Panc1 (cell line): ENCODE data around the gene ADAMTS7.

Experiments used
- CTCF ChIP-seq: fragments of 450-650 bp; IDR thresholded peaks from 2 replicates; pipeline ENCODE4 v1.5.1; 2017; ENCODE audit warnings: mild to moderate bottlenecking
- POLR2AphosphoS5 ChIP-seq: IDR thresholded peaks from 2 replicates; pipeline ENCODE4 v1.6.1; 2012; ENCODE audit warnings: mild to moderate bottlenecking, low read depth, low read length, moderate library complexity
- SIN3A ChIP-seq: IDR thresholded peaks from 2 replicates; pipeline ENCODE4 v1.6.1; 2012; ENCODE audit warnings: low read depth, mild to moderate bottlenecking, low read length, moderate library complexity, borderline replicate concordance; ENCODE audit not compliant: insufficient read depth

GRCh38 chr15:78749831-78750230 lies 61.4 kb downstream of the ADAMTS7 start:
- TF ChIP-seq SIN3A (no peak), CTCF (no peak), POLR2AphosphoS5 (no peak)
